ENCODE data around the gene KAT2B. TPM values are rescaled to one million over a fixed set of nuclear protein-coding genes. Genes with fewer than 3 reads are reported as not detected.
A peak's percentile ranks its signal among the peaks of the same experiment; 100 is the strongest.

Gene KAT2B
- total RNA-seq, 1 experiment from 2014 or later: 0.31 TPM

GRCh38 chr3:20111836-20112235 lies 71.6 kb downstream of the KAT2B start:
- Histone ChIP-seq H3K4me3 (ENCODE audit: insufficient read depth, low read depth, low read length) (no peak overlapping the region), H3K27me3 (ENCODE audit: control insufficient read depth, insufficient read depth, low read length) (no peaks in the 10 kb centered on the region), H3K36me3 (replicated peaks; ENCODE audit: control insufficient read depth, insufficient read depth, low read length) (no peaks in the 10 kb centered on the region)
- no peak for DNase-seq

- Histone ChIP-seq H3K4me3 (ENCODE audit: insufficient read depth, low read depth, low read length) (no peak overlapping the region), H3K27me3 (ENCODE audit: control insufficient read depth, insufficient read depth, low read length) (no peaks in the 10 kb centered on the region), H3K36me3 (replicated peaks; ENCODE audit: control insufficient read depth, insufficient read depth, low read length) (no peaks in the 10 kb centered on the region)
- DNase-seq: no peak
Measured at GRCh38 chr3:20121088-20121487, 80.8 kb downstream of the KAT2B start.

GRCh38 chr3:20123131-20123652 lies 82.9 kb downstream of the KAT2B start:
- Histone ChIP-seq H3K4me3 (ENCODE audit: insufficient read depth, low read depth, low read length) (no peak overlapping the region), H3K27me3 (ENCODE audit: control insufficient read depth, insufficient read depth, low read length) (no peaks in the 10 kb centered on the region), H3K36me3 (replicated peaks; ENCODE audit: control insufficient read depth, insufficient read depth, low read length) (no peaks in the 10 kb centered on the region)
- no peak for DNase-seq

GRCh38 chr3:20125289-20125688 lies 85.0 kb downstream of the KAT2B start:
- no peaks in the 10 kb centered on the region for H3K36me3 ChIP-seq (replicated peaks; ENCODE audit: control insufficient read depth, insufficient read depth, low read length)
- H3K4me3 ChIP-seq (ENCODE audit: insufficient read depth, low read depth, low read length): no peak overlapping the region
- no peak for DNase-seq
- H3K27me3 ChIP-seq (ENCODE audit: control insufficient read depth, insufficient read depth, low read length): no peaks in the 10 kb centered on the region

- Histone ChIP-seq H3K27me3 (ENCODE audit: control insufficient read depth, insufficient read depth, low read length) (no peaks in the 10 kb centered on the region), H3K36me3 (replicated peaks; ENCODE audit: control insufficient read depth, insufficient read depth, low read length) (no peaks in the 10 kb centered on the region), H3K4me3 (ENCODE audit: insufficient read depth, low read depth, low read length) (no peak overlapping the region)
- no peak for DNase-seq
Measured at GRCh38 chr3:20125897-20126296, 85.7 kb downstream of the KAT2B start.

GRCh38 chr3:20128358-20128757 lies 88.1 kb downstream of the KAT2B start:
- DNase-seq: no peak
- Histone ChIP-seq H3K27me3 (ENCODE audit: control insufficient read depth, insufficient read depth, low read length) (no peaks in the 10 kb centered on the region), H3K36me3 (replicated peaks; ENCODE audit: control insufficient read depth, insufficient read depth, low read length) (no peaks in the 10 kb centered on the region), H3K4me3 (ENCODE audit: insufficient read depth, low read depth, low read length) (no peak overlapping the region)

- Histone ChIP-seq H3K36me3 (replicated peaks; ENCODE audit: control insufficient read depth, insufficient read depth, low read length) (no peaks in the 10 kb centered on the region), H3K27me3 (ENCODE audit: control insufficient read depth, insufficient read depth, low read length) (no peaks in the 10 kb centered on the region), H3K4me3 (ENCODE audit: insufficient read depth, low read depth, low read length) (no peak overlapping the region)
- no peak for DNase-seq
Measured at GRCh38 chr3:20130106-20130505, 89.9 kb downstream of the KAT2B start.

- H3K4me3 ChIP-seq (ENCODE audit: insufficient read depth, low read depth, low read length): no peak overlapping the region
- no peak for DNase-seq
- H3K36me3 ChIP-seq (replicated peaks; ENCODE audit: control insufficient read depth, insufficient read depth, low read length): no peaks in the 10 kb centered on the region
- H3K27me3 ChIP-seq (ENCODE audit: control insufficient read depth, insufficient read depth, low read length): no peaks in the 10 kb centered on the region
Measured at GRCh38 chr3:20136231-20136630, 96.0 kb downstream of the KAT2B start.

GRCh38 chr3:20137647-20138046 lies 97.4 kb downstream of the KAT2B start:
- no peaks in the 10 kb centered on the region for H3K36me3 ChIP-seq (replicated peaks; ENCODE audit: control insufficient read depth, insufficient read depth, low read length)
- no peak for DNase-seq
- H3K4me3 ChIP-seq (ENCODE audit: insufficient read depth, low read depth, low read length): no peak overlapping the region
- H3K27me3 ChIP-seq (ENCODE audit: control insufficient read depth, insufficient read depth, low read length): no peaks in the 10 kb centered on the region

- Histone ChIP-seq H3K4me3 (ENCODE audit: insufficient read depth, low read depth, low read length) (no peak overlapping the region), H3K27me3 (ENCODE audit: control insufficient read depth, insufficient read depth, low read length) (no peaks in the 10 kb centered on the region), H3K36me3 (replicated peaks; ENCODE audit: control insufficient read depth, insufficient read depth, low read length) (no peaks in the 10 kb centered on the region)
- no peak for DNase-seq
Measured at GRCh38 chr3:20140881-20141280, 100.6 kb downstream of the KAT2B start.

GRCh38 chr3:20141316-20141715 lies 101.1 kb downstream of the KAT2B start:
- no peak for DNase-seq
- no peaks in the 10 kb centered on the region for H3K36me3 ChIP-seq (replicated peaks; ENCODE audit: control insufficient read depth, insufficient read depth, low read length)

GRCh38 chr3:20141851-20142250 lies 101.6 kb downstream of the KAT2B start:
- H3K27me3 ChIP-seq (ENCODE audit: control insufficient read depth, insufficient read depth, low read length): no peaks in the 10 kb centered on the region
- H3K4me3 ChIP-seq (ENCODE audit: insufficient read depth, low read depth, low read length): no peak overlapping the region
- DNase-seq: peak; percentile 28
- H3K36me3 ChIP-seq (replicated peaks; ENCODE audit: control insufficient read depth, insufficient read depth, low read length): no peaks in the 10 kb centered on the region

More at GRCh38 chr3:20141316-20141715, 101.1 kb downstream of the KAT2B start:
- Histone ChIP-seq H3K4me3 (ENCODE audit: insufficient read depth, low read depth, low read length) (no peak overlapping the region), H3K27me3 (ENCODE audit: control insufficient read depth, insufficient read depth, low read length) (no peaks in the 10 kb centered on the region)

GRCh38 chr3:20142517-20142916 lies 102.3 kb downstream of the KAT2B start:
- H3K36me3 ChIP-seq (replicated peaks; ENCODE audit: control insufficient read depth, insufficient read depth, low read length): no peaks in the 10 kb centered on the region
- DNase-seq: no peak
- H3K27me3 ChIP-seq (ENCODE audit: control insufficient read depth, insufficient read depth, low read length): no peaks in the 10 kb centered on the region
- H3K4me3 ChIP-seq (ENCODE audit: insufficient read depth, low read depth, low read length): no peak overlapping the region

- Histone ChIP-seq H3K4me3 (ENCODE audit: insufficient read depth, low read depth, low read length) (no peak overlapping the region), H3K36me3 (replicated peaks; ENCODE audit: control insufficient read depth, insufficient read depth, low read length) (no peaks in the 10 kb centered on the region)
- DNase-seq: no peak
Measured at GRCh38 chr3:20143519-20143918, 103.3 kb downstream of the KAT2B start.

GRCh38 chr3:20145874-20146273 lies 105.6 kb downstream of the KAT2B start:
- Histone ChIP-seq H3K36me3 (replicated peaks; ENCODE audit: control insufficient read depth, insufficient read depth, low read length) (no peaks in the 10 kb centered on the region), H3K4me3 (ENCODE audit: insufficient read depth, low read depth, low read length) (no peak overlapping the region)
- no peak for DNase-seq

More at GRCh38 chr3:20143519-20143918, 103.3 kb downstream of the KAT2B start:
- H3K27me3 ChIP-seq (ENCODE audit: control insufficient read depth, insufficient read depth, low read length): no peaks in the 10 kb centered on the region

GRCh38 chr3:20146301-20146700 lies 106.1 kb downstream of the KAT2B start:
- DNase-seq: no peak
- H3K27me3 ChIP-seq (ENCODE audit: control insufficient read depth, insufficient read depth, low read length): no peaks in the 10 kb centered on the region
- H3K36me3 ChIP-seq (replicated peaks; ENCODE audit: control insufficient read depth, insufficient read depth, low read length): no peaks in the 10 kb centered on the region
- H3K4me3 ChIP-seq (ENCODE audit: insufficient read depth, low read depth, low read length): no peak overlapping the region

More at GRCh38 chr3:20145874-20146273, 105.6 kb downstream of the KAT2B start:
- H3K27me3 ChIP-seq (ENCODE audit: control insufficient read depth, insufficient read depth, low read length): no peaks in the 10 kb centered on the region

Data from H7 (cell line).